Upper lobe of right lung (tissue), 1 donor: ENCODE results near the gene HRH2. TPM values are rescaled to one million over a fixed set of nuclear protein-coding genes. Genes with fewer than 3 reads are reported as not detected.

Experiments
- ATAC-seq: fragments of 200-7000 bp; cut with Tn5 transposase; one replicate; pipeline ENCODE4 v1.9.1; 2020; ENCODE audit warnings: mild to moderate bottlenecking, moderate library complexity
- DNase-seq: peaks from one replicate; pipeline ENCODE4 v3.0.0-alpha.2; 2020
- H3K27ac ChIP-seq: fragments of 200-600 bp; one replicate; pipeline ENCODE4 v1.8.0; 2022
- H3K27me3 ChIP-seq: fragments of 200-600 bp; one replicate; pipeline ENCODE4 v1.8.0; 2022; ENCODE audit warnings: mild to moderate bottlenecking
- H3K36me3 ChIP-seq: fragments of 200-600 bp; one replicate; pipeline ENCODE4 v1.8.0; 2022
- H3K4me1 ChIP-seq: fragments of 200-600 bp; one replicate; pipeline ENCODE4 v1.8.0; 2022
- H3K4me3 ChIP-seq: fragments of 200-600 bp; one replicate; pipeline ENCODE4 v1.8.0; 2022; ENCODE audit warnings: mild to moderate bottlenecking
- H3K9me3 ChIP-seq: fragments of 200-600 bp; one replicate; pipeline ENCODE4 v1.8.0; 2022
- CTCF ChIP-seq: fragments of 200-600 bp; IDR thresholded peaks from one replicate; pipeline ENCODE4 v1.8.0; 2022; ENCODE audit warnings: antibody characterized with exemption
- intact Hi-C: fragments of 100-400 bp; cut with DNase I; formaldehyde crosslinking; loops from one replicate; pipeline ENCODE4 v1.11.0; 2022
- total RNA-seq: library from RNA; stranded (reverse); fragmentation: NEBNext Ultra II Directional; extraction: Animal tissue kit (Norgen Biotek cat#: 25700); gene quantifications from one replicate; pipeline ENCODE4 v1.2.1, GENCODE V29; 2021
- donor health status: DM: no; HTN: yes; CAD: no; lungs with severe emphysema.

Gene HRH2
- total RNA-seq, 1 donor from 2014 or later: 8.2 TPM

DNA sequence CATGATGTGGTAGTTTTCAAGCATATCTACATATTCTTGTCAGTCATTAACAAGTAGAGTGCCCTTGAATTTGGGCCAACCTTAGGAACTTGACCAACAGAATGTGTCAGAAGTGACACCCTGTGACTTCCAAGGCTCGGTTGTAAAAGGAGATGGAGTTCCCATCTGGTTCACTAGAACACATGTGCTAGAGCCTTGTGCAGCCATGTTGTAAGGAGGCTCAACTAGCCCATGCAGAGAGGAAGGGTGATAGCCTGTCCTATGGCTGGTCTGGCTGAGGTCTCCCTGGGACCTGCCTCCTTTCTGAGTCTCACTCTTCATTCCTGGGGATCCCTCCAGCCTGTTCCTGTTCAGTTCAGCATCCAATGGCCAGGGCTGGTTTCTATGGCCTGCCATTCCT lies 28.1 kb upstream of the HRH2 start:
- no peak for ATAC-seq
- Histone ChIP-seq H3K36me3 (no peaks in the 10 kb centered on the region), H3K4me1 (no peaks in the 10 kb centered on the region), H3K27me3 (no peaks in the 10 kb centered on the region), H3K9me3 (no peaks in the 10 kb centered on the region), H3K27ac (no peak overlapping the region), H3K4me3 (no peak overlapping the region)
- intact Hi-C loops: no loop called here
- no peak for DNase-seq
- no peak for TF ChIP-seq CTCF

- Histone ChIP-seq H3K27me3 (peaks cover 10% of the 10 kb centered on the region), H3K4me1 (no peaks in the 10 kb centered on the region), H3K4me3 (no peak overlapping the region), H3K36me3 (no peaks in the 10 kb centered on the region), H3K9me3 (no peaks in the 10 kb centered on the region), H3K27ac (no peak overlapping the region)
- intact Hi-C loops: no loop called here
- no peak for TF ChIP-seq CTCF
- ATAC-seq (no peak), DNase-seq (no peak)
Observed at GRCh38 chr5:175635854-175636584, 21.9 kb upstream of the HRH2 start.

- no peak overlapping the region for H3K27ac ChIP-seq
- H3K4me3 ChIP-seq: no peak overlapping the region
- H3K27me3 ChIP-seq: peaks cover 10% of the 10 kb centered on the region
- ATAC-seq (peak; percentile 73), DNase-seq (no peak)
- intact Hi-C loops: no loop called here
- no peaks in the 10 kb centered on the region for H3K36me3 ChIP-seq
- no peaks in the 10 kb centered on the region for H3K9me3 ChIP-seq
- H3K4me1 ChIP-seq: no peaks in the 10 kb centered on the region
- TF ChIP-seq CTCF: no peak
Observed at GRCh38 chr5:175638305-175638704, 19.6 kb upstream of the HRH2 start.

GRCh38 chr5:175640106-175640775 lies 17.6 kb upstream of the HRH2 start:
- H3K36me3 ChIP-seq: no peaks in the 10 kb centered on the region
- no peak for TF ChIP-seq CTCF
- DNase-seq: no peak
- H3K4me1 ChIP-seq: no peaks in the 10 kb centered on the region
- no peak overlapping the region for H3K4me3 ChIP-seq
- no peaks in the 10 kb centered on the region for H3K9me3 ChIP-seq
- ATAC-seq: no peak
- intact Hi-C loops: no loop called here
- H3K27ac ChIP-seq: no peak overlapping the region
- H3K27me3 ChIP-seq: peaks cover 10% of the 10 kb centered on the region

- Histone ChIP-seq H3K9me3 (no peaks in the 10 kb centered on the region), H3K27ac (no peak overlapping the region), H3K36me3 (no peaks in the 10 kb centered on the region), H3K4me1 (no peaks in the 10 kb centered on the region), H3K4me3 (no peak overlapping the region), H3K27me3 (peaks cover 10% of the 10 kb centered on the region)
- DNase-seq (no peak), ATAC-seq (no peak)
- TF ChIP-seq CTCF: no peak
- intact Hi-C loops: no loop called here
Observed at GRCh38 chr5:175642998-175643397, 14.9 kb upstream of the HRH2 start.
